Suppressor macrophage (primary cell): ENCODE data around the gene COMMD9.

Source experiments
- DNase-seq, 4 experiments: peaks; one replicate each; pipeline ENCODE4 v3.0.0-alpha.2; 2020 to 2022

Gene COMMD9

DNA sequence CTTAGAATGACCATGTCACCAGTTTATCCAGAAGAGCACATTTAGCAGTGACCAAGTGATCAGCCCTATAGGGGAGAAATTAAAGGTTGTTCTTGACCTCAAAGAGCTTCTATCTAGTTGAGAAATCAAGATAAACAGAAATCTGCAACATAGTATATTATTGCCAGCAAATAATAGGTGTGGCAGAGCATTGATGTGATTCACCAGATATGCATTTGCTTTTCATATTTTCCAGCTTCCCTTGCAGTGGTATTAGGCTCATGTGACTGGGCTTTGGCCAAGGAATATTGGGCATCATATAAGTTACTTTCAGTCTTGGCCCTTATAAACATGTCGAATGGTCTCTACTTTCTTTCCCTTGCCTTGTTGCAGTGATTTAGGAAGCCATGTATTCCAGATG, 34.5 kb downstream of the COMMD9 start:
- DNase-seq = no peak

GRCh38 chr11:36253238-36253637, 36.0 kb downstream of the COMMD9 start:
- no peak for DNase-seq

- DNase-seq = no peak
These were observed 37.4 kb downstream of the COMMD9 start for GRCh38 chr11:36251823-36252222.

DNA sequence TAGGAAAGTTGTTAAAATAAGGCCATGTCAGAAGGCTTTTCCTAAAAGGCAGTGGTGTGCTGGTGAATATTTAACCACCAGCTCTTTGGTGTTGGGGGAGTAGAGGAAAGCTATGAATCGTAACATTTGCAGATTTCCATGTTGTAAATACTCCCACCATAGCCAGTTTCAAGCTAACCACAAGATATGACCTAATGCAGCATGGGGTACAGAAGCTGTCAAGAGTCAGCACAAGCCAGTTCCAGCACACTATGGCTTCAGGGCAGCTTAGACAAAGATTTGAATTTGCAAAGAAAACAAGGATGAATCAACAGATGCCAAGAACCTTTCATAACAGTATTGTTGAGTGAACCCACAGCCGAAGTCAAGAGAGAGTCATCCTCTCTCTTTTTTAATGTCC, 40.0 kb downstream of the COMMD9 start:
- DNase-seq = peak; percentile 71 to 92 (median 84)

- DNase-seq = peak in 3 of 4 experiments; percentile 26 to 76 (median 63)
These were observed 40.8 kb downstream of the COMMD9 start for GRCh38 chr11:36248436-36248835.

DNA sequence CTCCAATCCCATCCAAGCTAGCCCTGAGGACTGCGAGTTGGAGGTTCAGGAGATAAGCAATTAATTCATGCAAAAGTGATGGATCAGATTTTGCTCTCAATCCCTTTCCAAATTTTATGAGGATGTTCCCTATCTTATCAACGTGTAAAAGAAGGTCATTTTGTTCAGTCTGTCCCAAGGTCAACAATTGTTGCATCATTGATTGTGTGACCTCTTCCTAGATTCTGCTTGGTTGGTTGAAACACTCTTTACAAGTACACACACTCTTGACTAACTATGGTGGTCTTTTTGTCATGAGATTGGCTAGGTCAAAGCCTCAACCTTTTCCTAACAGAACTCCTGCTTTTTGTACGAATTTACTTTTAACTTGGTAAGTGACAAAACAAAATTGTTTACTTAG, 41.7 kb downstream of the COMMD9 start:
- DNase-seq = no peak

GRCh38 chr11:36243641-36244040, 45.6 kb downstream of the COMMD9 start:
- DNase-seq = no peak

DNA sequence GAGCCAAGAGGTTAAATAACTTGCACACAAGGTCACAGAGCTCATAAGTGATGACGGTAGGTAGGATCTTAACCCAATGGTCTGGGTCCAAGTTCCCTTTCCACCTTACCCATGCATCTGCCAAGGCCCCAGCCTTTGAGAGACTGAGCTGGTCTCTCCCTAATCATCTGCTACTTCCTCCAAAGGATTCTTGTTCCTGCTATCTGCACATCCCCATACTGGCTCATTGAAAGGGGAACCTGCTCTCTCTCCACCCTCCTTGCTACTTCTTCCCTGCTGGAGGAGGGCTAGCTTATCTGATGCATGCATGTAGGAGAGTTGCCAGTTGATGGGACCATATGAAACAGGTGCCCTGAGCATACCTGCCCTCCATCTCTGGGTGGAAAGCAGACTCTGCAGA, 47.7 kb downstream of the COMMD9 start:
- peak; percentile 47 to 74 (median 68) for DNase-seq

DNA sequence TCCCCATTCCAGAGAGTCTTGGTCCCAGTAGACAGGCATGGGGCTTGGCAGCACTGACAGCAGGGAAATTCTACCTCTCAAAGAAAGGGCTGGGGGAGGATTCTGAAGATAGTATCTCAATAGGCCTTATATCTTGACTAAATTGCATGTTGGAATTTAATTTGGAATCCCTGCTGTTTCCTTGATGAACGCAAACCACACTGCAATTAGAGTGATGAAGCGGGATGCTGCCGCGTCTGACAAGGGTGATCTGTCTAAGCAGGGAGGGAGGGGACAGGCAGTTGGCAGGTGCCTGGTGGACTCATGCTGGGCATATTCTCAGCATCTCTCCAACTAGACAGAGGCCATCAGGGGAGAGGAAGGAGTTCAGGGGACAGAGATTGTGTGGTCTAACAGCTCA, 48.4 kb downstream of the COMMD9 start:
- no peak for DNase-seq

GRCh38 chr11:36240173-36240572, 49.1 kb downstream of the COMMD9 start:
- DNase-seq = peak in 3 of 4 experiments; percentile 26 to 29 (median 28)

DNA sequence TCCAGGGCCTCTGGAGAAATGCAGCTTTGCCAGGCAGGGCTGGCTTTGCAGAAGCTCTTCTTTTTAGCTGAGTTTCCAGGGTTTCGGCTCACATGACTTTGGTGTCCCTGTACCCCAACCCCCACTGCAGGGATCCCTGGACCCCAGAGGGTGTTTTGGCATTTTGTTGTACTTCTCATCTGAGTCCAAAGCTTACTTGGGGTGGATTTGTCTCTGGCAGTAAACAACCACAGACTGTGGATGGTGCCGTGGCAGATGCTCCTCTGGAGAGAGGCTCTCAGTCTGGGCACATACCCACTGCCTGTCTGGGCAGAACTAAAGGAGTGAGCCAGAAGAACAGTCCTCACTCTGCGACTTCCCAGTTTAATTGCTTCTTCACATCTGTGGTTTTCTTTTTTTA, 49.6 kb downstream of the COMMD9 start:
- DNase-seq = no peak

DNA sequence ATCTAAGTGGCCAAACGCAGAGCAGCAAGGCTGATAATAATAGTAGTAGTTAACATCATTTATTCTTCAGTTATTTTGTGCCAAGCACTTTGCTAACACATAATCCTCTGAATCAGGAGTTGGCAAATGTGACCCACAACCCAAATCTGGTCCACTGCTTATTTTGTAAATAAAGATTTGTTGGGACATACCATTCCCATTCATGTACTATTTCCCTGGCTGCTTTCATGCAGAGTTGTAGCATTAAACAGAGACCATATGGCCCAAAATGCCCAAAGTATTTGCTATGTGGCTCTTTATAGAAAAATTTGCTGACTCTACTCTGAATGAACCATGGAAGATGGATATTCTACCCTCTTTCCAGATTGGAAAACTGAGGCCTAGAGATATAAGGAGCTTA, 50.3 kb downstream of the COMMD9 start:
- no peak for DNase-seq

GRCh38 chr11:36238036-36238631, 51.1 kb downstream of the COMMD9 start:
- DNase-seq = peak in 1 of 4 experiments; percentile 19

GRCh38 chr11:36237391-36237790, 51.8 kb downstream of the COMMD9 start:
- DNase-seq = no peak

GRCh38 chr11:36235750-36236149, 53.5 kb downstream of the COMMD9 start:
- no peak for DNase-seq

DNA sequence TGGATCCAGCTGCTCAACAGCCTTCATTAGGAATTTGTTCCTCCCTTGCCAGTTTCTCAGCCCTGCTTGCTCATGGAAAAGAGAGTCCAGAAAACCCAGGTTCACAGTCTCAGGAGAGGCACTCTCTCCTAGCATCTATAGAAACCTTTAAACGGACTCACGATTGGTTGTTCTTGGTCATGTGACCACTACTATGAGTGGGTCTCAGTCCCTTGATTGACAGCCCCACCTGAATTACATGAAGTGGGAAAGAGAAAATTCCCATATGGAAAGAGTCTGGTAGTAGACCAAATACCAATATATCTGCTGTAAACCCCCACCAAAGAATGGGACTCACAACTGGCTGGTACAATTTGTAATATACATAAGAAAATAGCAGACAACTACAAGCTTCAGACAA, 54.4 kb downstream of the COMMD9 start:
- DNase-seq = no peak

GRCh38 chr11:36233204-36233603, 56.0 kb downstream of the COMMD9 start:
- DNase-seq = no peak

- DNase-seq = no peak
These were observed 58.2 kb downstream of the COMMD9 start for GRCh38 chr11:36230779-36231699.

DNA sequence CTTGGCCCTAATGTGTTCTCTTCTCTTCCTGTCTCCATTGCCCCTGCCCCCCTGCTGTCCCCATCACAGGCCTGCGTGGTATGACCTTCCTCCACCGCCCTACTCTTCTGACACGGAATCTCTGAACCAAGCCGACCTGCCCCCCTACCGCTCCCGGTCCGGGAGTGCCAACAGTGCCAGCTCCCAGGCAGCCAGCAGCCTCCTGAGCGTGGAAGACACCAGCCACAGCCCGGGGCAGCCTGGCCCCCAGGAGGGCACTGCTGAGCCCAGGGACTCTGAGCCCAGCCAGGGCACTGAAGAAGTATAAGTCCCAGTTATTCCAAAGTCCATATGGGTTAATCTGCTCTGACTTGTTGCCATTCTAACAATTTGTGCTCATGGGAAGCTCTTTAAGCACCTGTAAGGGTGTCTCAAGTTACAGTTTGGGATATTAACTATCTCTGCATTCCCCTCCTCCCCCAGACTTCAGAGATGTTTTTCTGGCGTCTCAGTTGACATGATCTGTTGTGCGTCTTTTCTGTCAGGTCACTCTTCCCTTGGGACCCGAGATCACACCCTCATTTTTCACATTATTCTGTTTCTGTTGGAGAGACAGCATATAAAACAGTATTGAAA, 60.0 kb downstream of the COMMD9 start:
- no peak for DNase-seq

DNA sequence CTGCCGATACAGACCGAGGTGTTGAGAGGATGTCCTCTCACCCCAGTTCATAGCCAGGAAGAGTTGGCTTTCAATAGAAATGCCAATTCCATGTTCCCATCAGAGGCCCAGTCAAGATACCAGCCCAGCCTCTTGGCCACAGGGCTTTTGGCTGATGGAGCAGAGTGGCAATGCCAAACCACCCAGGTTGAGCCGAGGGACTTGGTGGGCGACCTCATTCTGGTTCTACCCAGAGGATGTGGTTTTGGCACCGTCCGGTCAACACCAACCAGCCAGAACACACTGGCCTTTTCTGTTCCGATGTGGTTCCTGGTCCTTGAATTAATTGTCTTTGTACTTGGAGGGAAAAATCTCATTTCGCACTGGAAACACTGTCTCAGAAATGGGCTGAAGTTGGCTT, 60.5 kb downstream of the COMMD9 start:
- no peak for DNase-seq

DNA sequence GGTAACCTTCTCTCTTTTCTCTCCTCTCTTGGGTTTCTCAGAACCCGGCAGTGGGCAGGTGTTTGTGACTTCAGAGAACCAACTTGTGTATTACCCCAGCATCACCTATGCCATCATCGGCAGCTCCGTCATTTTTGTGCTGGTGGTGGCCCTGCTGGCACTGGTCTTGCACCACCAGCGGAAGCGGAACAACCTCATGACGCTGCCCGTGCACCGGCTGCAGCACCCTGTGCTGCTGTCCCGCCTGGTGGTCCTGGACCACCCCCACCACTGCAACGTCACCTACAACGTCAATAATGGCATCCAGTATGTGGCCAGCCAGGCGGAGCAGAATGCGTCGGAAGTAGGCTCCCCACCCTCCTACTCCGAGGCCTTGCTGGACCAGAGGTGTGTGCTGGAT, 62.2 kb downstream of the COMMD9 start:
- no peak for DNase-seq

- no peak for DNase-seq
These were observed 64.9 kb downstream of the COMMD9 start for GRCh38 chr11:36224209-36224882.
